Measurements from ENCODE around the gene ELMO1. TPM values are rescaled to one million over a fixed set of nuclear protein-coding genes. Genes with fewer than 3 reads are reported as not detected.

The ELMO1 gene
- total and polyA plus RNA-seq, 2 of the 13 experiments (the other 11 are each of a cell fraction or from before 2014, with no cell fraction given) = 0.11 to 0.17 TPM

- no peak for TF ChIP-seq POGK (CRISPR knock-in tag; conservative IDR thresholded peaks at IDR 0.05)
Observed at GRCh38 chr7:37493123-37493522, 44.5 kb upstream of the ELMO1 start (continued).

GRCh38 chr7:37491919-37492694, 43.4 kb upstream of the ELMO1 start:
- peak; percentile 60; the same call in 2 of the 3 replicates for ATAC-seq
- BruUV-seq (replicated peaks) = no TSS peak
- no peaks in the 10 kb centered on the region for H3K36me3 ChIP-seq (replicated peaks in 1 of 2; ENCODE audit: control insufficient read depth in 1 of 2, insufficient read depth in 2 of 2, low read length in 2 of 2)
- H3K4me1 ChIP-seq (ENCODE audit: insufficient read depth, low read length) = no peaks in the 10 kb centered on the region
- H3K27ac ChIP-seq (ENCODE audit: extremely low read length, insufficient read depth, low read length) = no peak overlapping the region
- no peak overlapping the region for H3K9ac ChIP-seq (ENCODE audit: insufficient read depth, low read depth, low read length)
- WGBS (ENCODE audit: low lambda C conversion rate) = 83% methylated on average over 29 of the region's 36 CpGs
- intact Hi-C loops (cut with micrococcal nuclease; ENCODE audit: unreplicated experiment) = no loop called here
- no peak overlapping the region for H2AFZ ChIP-seq (ENCODE audit: low read length)
- DNase-seq (ENCODE audit: low spot score) = no peak
- peak; percentile 88 for TF ChIP-seq ZBTB33 (CRISPR knock-in tag; IDR thresholded peaks at IDR 0.05)
- TF ChIP-seq CTCF (CRISPR knock-in tag; IDR thresholded peaks at IDR 0.05) = peak; percentile 30
- peak; percentile 16; the same call in 1 of the 2 replicates for TF ChIP-seq STAG1 (CRISPR knock-in tag; IDR thresholded peaks at IDR 0.05)
- no peak for TF ChIP-seq ELF4 (CRISPR knock-in tag; IDR thresholded peaks at IDR 0.05; ENCODE audit: borderline replicate concordance)
- in situ Hi-C loops (cut with HindIII; ENCODE audit: extremely low pct_ligation_motif_present, low pct_unique_long_range_greater_than_20kb) = no loop called here
- no peak overlapping the region for H3K4me3 ChIP-seq (replicated peaks in 1 of 3; ENCODE audit: insufficient read depth in 1 of 3, low read depth in 2 of 3, low read length in 3 of 3)
- no peak overlapping the region for H3K4me2 ChIP-seq (ENCODE audit: low read depth, low read length)
- no peaks in the 10 kb centered on the region for H3K27me3 ChIP-seq (ENCODE audit: control insufficient read depth in 1 of 2, insufficient read depth in 2 of 2, low read length in 2 of 2)
- H3K79me2 ChIP-seq (ENCODE audit: insufficient read depth, low read length) = no peaks in the 10 kb centered on the region
- H3K9me3 ChIP-seq (ENCODE audit: low read length) = peaks cover 10% of the 10 kb centered on the region; the same call in 1 of the 2 replicates
- ChIA-PET POLR2A (no interaction called here), CTCF (ENCODE audit: low intra/inter-chr PET ratio, low total read pairs) (no interaction called here)
- H4K20me1 ChIP-seq (ENCODE audit: insufficient read depth, low read length) = no peaks in the 10 kb centered on the region
- no peak for FAIRE-seq

All from HepG2 (cell line).